ENCODE results near the gene PGLYRP2.
A peak's percentile ranks its signal among the peaks of the same experiment; 100 is the strongest.
"Not testable (repeated sequence)": the region's sequence is repeated elsewhere in the genome, so short reads cannot be mapped to it uniquely, and the experiment has no call there.

PGLYRP2 gene

GRCh38 chr19:15475169-15475568 lies 4.1 kb downstream of the PGLYRP2 start:
- Mint-ChIP-seq H3K4me3 (no peak overlapping the region), H3K4me1 (ENCODE audit: low read depth in 2 of 2) (peaks cover 23% of the 10 kb centered on the region in 2 donors), H3K27me3 (no peaks in the 10 kb centered on the region), H3K36me3 (ENCODE audit: insufficient read depth) (peaks cover 6% of the 10 kb centered on the region), H3K27ac (no peak overlapping the region), H3K9me3 (no peaks in the 10 kb centered on the region)
- no peak for DNase-seq
- no peak for ATAC-seq (replicated peaks)

- H3K27me3 Mint-ChIP-seq; DNase-seq; H3K9me3 Mint-ChIP-seq; H3K27ac Mint-ChIP-seq; H3K36me3 Mint-ChIP-seq (ENCODE audit: insufficient read depth); ATAC-seq (replicated peaks); H3K4me3 Mint-ChIP-seq: not testable (repeated sequence)
- H3K4me1 Mint-ChIP-seq (ENCODE audit: low read depth in 2 of 2): peaks cover 24 to 28% of the 10 kb centered on the region in 2 donors
Measured at GRCh38 chr19:15473821-15474220, 5.5 kb downstream of the PGLYRP2 start.

- Mint-ChIP-seq H3K27ac (peak overlapping the region in 1 of 2 donors; percentile 42), H3K4me3 (no peak overlapping the region), H3K9me3 (no peaks in the 10 kb centered on the region), H3K36me3 (ENCODE audit: insufficient read depth) (peaks cover 13% of the 10 kb centered on the region), H3K4me1 (ENCODE audit: low read depth in 2 of 2) (peaks cover 34 to 37% of the 10 kb centered on the region in 2 donors), H3K27me3 (no peaks in the 10 kb centered on the region)
- ATAC-seq (replicated peaks) (no peak), DNase-seq (no peak)
Measured at GRCh38 chr19:15471639-15472101, 7.6 kb downstream of the PGLYRP2 start.

GRCh38 chr19:15469513-15470297 lies 9.6 kb downstream of the PGLYRP2 start:
- H3K9me3 Mint-ChIP-seq: no peaks in the 10 kb centered on the region
- H3K4me3 Mint-ChIP-seq: peak overlapping the region; percentile 84 to 86
- peak overlapping the region; percentile 87 to 96 for H3K27ac Mint-ChIP-seq
- no peak for DNase-seq
- ATAC-seq (replicated peaks): peak; percentile 58
- H3K36me3 Mint-ChIP-seq (ENCODE audit: insufficient read depth): peaks cover 13% of the 10 kb centered on the region
- no peaks in the 10 kb centered on the region for H3K27me3 Mint-ChIP-seq
- H3K4me1 Mint-ChIP-seq (ENCODE audit: low read depth in 2 of 2): peaks cover 32 to 39% of the 10 kb centered on the region in 2 donors

DNA sequence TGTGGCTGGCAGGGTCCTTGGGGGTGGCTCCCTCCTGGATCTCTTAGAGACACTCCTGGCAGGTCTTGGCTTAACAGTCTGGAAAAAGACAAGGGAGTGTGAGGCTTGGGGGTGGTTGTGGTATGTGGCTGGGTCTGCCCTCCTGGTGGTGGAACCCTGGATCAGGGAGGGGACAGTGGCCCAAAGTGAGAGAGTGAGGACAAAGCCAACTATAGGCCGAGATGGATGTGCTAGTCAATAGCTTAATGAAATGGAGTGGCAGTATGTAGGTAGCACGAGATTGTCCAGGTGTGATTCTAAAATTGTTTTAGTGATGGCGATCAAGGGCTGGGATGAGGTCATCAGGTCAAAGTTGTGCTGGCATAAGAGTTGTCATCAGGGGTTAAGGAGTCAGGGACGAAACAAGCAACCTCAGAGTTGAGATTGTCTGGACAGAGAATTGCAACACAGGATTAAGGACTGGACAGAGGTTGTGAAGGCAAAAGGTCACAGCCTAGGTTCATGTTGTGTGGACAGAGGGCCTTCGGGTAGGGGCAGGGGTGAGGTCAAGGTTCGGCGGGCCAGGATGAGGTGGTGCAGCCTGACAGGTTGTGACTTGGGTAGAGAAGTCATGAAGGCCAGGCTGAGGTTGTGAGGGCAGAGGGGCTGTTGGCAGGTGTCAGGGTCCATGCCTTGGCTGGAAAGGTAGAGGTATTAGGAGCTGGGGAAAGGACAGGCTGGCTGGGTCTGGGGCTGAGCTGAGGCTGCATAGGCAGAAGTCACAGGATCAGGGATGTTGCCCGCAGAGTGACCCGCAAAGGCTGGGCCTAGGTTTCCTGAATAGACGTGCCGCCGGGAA lies 10.4 kb downstream of the PGLYRP2 start:
- peak overlapping the region; percentile 87 to 96 for H3K27ac Mint-ChIP-seq

GRCh38 chr19:15467734-15468214 lies 11.5 kb downstream of the PGLYRP2 start:
- peak overlapping the region; percentile 81 to 96 for H3K27ac Mint-ChIP-seq
- no peaks in the 10 kb centered on the region for H3K27me3 Mint-ChIP-seq
- H3K4me1 Mint-ChIP-seq (ENCODE audit: low read depth in 2 of 2): peaks cover 41 to 51% of the 10 kb centered on the region in 2 donors
- no peak for ATAC-seq (replicated peaks)
- no peaks in the 10 kb centered on the region for H3K9me3 Mint-ChIP-seq
- no peak for DNase-seq
- peaks cover 28% of the 10 kb centered on the region for H3K36me3 Mint-ChIP-seq (ENCODE audit: insufficient read depth)
- H3K4me3 Mint-ChIP-seq: peak overlapping the region; percentile 84 to 86

More for the DNA sequence above, 10.4 kb downstream of the PGLYRP2 start:
- H3K4me1 Mint-ChIP-seq (ENCODE audit: low read depth in 2 of 2): peaks cover 36 to 43% of the 10 kb centered on the region in 2 donors
- H3K9me3 Mint-ChIP-seq: no peaks in the 10 kb centered on the region
- no peaks in the 10 kb centered on the region for H3K27me3 Mint-ChIP-seq
- peaks cover 18% of the 10 kb centered on the region for H3K36me3 Mint-ChIP-seq (ENCODE audit: insufficient read depth)
- ATAC-seq (replicated peaks) (no peak), DNase-seq (no peak)
- H3K4me3 Mint-ChIP-seq: peak overlapping the region; percentile 84 to 86

DNA sequence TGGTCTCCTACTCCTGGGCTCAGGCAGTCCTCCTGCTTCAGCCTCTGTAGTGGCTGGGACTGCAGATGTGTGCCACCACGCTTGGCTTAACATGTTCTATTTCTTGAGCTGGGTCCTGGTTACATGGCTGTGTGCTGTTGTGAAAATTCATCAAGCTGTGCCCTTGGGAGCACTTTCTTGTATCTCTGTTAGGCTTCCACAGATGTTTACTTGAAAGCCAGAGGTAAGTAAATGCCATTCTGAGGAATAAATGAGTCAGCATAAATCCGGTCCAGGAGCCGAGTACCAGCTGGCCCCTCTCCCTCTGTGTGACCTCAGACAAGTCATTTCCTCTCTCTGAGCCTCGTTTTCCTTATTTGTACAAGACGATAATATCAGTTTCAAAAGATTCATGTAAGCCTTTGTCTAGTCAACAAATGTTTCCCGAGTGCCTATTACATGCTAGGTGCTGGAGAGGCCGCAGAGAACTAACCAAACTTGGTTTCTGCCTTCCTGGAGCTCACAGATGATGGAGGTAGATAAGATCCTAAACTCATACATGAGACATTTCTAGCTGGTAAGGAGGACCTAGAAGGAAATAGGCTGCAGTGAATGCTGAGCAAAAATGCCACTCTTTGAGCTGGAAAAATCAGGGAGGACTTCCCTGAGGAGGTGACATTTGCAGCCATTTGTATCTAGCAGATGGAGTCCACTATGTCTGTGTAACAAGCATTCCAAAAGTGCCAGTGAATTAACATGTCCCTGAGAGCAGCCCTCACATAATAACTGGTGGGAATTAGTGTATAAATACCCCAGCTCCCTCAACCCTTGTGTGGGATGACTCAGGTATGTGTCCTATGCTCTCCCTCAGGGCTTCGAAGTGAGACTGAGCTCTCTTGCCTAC lies 12.2 kb downstream of the PGLYRP2 start:
- ATAC-seq (replicated peaks): peak; percentile 33
- Mint-ChIP-seq H3K9me3 (no peaks in the 10 kb centered on the region), H3K4me3 (peak overlapping the region; percentile 84 to 86), H3K36me3 (ENCODE audit: insufficient read depth) (peaks cover 34% of the 10 kb centered on the region), H3K27me3 (no peaks in the 10 kb centered on the region), H3K27ac (peak overlapping the region; percentile 81 to 96), H3K4me1 (ENCODE audit: low read depth in 2 of 2) (peaks cover 46 to 57% of the 10 kb centered on the region in 2 donors)
- peak in 1 of 3 experiments; percentile 16 for DNase-seq

GRCh38 chr19:15464394-15465385 lies 14.6 kb downstream of the PGLYRP2 start, which contains the start of gene RASAL3:
TSS of gene RASAL3 (minus strand) at chr19:15464544. CDS start at chr19:15464358, 186 bp downstream.
- H3K27ac Mint-ChIP-seq: peak within 1 kb of the TSS; percentile 93 to 94
- no peaks in the 10 kb centered on the region for H3K27me3 Mint-ChIP-seq
- peaks cover 49% of the 10 kb centered on the region for H3K36me3 Mint-ChIP-seq (ENCODE audit: insufficient read depth)
- DNase-seq (peak; percentile 46 to 51 (median 50)), ATAC-seq (replicated peaks) (peak; percentile 66)
- H3K9me3 Mint-ChIP-seq: no peaks in the 10 kb centered on the region
- H3K4me3 Mint-ChIP-seq: peak within 1 kb of the TSS; percentile 93 to 94
- H3K4me1 Mint-ChIP-seq (ENCODE audit: low read depth in 2 of 2): peaks cover 53 to 64% of the 10 kb centered on the region in 2 donors

DNA sequence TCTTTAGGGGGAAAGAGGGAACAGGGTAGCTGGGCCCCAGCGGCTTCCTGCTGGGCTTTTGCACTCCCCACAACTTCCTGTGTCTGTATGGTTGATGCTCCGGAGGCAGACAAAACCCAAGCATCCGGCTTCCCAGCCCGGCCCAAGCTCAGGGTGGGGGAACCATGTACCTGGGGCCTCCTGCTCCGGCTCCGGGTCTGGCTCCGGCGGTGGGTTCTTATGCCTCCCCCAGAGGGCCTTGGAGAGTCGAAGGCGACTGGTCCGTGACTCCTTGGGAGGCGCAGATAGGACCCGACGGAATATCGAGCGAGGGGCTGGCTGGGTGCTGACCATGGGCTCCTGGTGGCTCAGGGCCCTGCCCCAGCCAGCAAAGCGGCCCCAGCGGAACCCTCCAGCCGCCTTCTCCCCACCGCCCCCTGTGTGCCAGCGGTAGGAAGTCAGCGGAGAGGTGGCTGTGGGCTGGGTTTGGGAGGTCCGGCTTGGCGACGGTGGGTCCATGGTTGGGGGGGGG lies 15.4 kb downstream of the PGLYRP2 start:
- peak; percentile 68 to 76 (median 68) for DNase-seq
- peaks cover 47 to 61% of the 10 kb centered on the region in 2 donors for H3K4me1 Mint-ChIP-seq (ENCODE audit: low read depth in 2 of 2)
- ATAC-seq (replicated peaks): peak; percentile 87
- H3K27ac Mint-ChIP-seq: peak overlapping the region; percentile 93 to 94
- H3K4me3 Mint-ChIP-seq: peak overlapping the region; percentile 93 to 94
- H3K9me3 Mint-ChIP-seq: no peaks in the 10 kb centered on the region
- no peaks in the 10 kb centered on the region for H3K27me3 Mint-ChIP-seq
- H3K36me3 Mint-ChIP-seq (ENCODE audit: insufficient read depth): peaks cover 56% of the 10 kb centered on the region

DNA sequence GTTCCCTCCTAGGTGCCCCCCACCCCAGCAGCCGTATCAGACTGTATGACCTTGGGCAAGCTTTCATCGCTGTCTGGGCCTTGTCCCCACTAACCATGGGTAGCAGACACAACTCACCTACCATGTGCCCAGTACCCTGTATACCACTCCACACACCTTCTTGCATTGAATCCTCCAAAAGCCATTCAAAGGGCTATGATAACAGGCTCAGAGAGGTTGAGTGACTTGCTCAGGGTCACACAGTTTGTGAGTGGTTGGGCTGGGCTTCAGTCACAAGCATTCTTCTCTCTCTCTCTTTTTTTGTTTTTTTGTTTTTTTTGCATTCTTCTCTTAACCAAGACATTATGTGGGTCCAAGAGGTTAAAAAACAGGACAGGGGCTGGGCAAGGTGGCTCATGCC lies 17.6 kb downstream of the PGLYRP2 start:
- peak overlapping the region; percentile 93 to 94 for H3K27ac Mint-ChIP-seq
- H3K9me3 Mint-ChIP-seq: no peaks in the 10 kb centered on the region
- H3K4me1 Mint-ChIP-seq (ENCODE audit: low read depth in 2 of 2): peaks cover 34 to 47% of the 10 kb centered on the region in 2 donors
- peak overlapping the region; percentile 93 to 94 for H3K4me3 Mint-ChIP-seq
- DNase-seq (no peak), ATAC-seq (replicated peaks) (no peak)
- H3K27me3 Mint-ChIP-seq: no peaks in the 10 kb centered on the region
- peaks cover 63% of the 10 kb centered on the region for H3K36me3 Mint-ChIP-seq (ENCODE audit: insufficient read depth)

DNA sequence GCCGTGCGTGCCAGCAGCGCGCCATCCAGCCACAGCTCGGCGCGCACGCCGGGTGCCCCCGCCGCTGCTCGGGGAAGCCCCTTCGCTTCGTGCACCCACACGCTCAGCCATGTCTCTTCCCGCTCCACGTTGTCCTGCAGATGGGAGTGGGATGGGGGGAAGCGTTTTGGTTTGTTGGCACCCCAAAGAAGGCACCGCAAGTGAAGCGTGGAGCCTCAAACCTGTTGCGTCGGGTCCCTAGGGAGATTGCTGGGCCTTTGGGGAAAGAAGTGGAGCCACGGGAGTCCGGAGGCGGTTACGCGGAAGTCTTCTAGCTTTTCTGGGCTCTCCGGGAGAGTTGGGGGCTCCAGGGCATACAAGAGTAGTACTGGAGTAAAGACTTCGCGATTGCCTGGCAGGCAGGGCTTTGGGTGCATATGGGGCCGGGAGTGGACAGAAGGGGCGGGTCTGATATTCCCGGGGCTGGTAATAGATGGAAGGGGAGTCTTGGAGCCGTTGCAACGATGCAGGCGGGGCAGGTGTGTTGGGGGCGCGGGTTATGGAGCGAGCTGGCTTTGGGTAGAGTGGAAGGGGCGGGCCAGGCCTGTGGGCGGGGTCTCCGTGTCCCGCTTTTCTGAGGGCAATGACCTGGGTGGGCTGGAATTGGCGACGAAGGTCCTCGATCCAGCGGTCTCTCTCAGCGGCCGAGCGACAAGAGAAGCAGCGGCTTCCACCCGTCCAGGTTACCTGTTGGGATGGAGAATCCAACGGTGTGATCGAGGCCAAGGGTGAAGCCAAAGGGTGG lies 21.4 kb downstream of the PGLYRP2 start:
- ATAC-seq (replicated peaks) (no peak), DNase-seq (no peak)
- Mint-ChIP-seq H3K27ac (no peak overlapping the region), H3K36me3 (ENCODE audit: insufficient read depth) (peaks cover 81% of the 10 kb centered on the region), H3K9me3 (no peaks in the 10 kb centered on the region), H3K27me3 (no peaks in the 10 kb centered on the region), H3K4me1 (ENCODE audit: low read depth in 2 of 2) (peaks cover 30 to 43% of the 10 kb centered on the region in 2 donors), H3K4me3 (no peak overlapping the region)
